ENCODE results near the gene CACNA1H.

DNA sequence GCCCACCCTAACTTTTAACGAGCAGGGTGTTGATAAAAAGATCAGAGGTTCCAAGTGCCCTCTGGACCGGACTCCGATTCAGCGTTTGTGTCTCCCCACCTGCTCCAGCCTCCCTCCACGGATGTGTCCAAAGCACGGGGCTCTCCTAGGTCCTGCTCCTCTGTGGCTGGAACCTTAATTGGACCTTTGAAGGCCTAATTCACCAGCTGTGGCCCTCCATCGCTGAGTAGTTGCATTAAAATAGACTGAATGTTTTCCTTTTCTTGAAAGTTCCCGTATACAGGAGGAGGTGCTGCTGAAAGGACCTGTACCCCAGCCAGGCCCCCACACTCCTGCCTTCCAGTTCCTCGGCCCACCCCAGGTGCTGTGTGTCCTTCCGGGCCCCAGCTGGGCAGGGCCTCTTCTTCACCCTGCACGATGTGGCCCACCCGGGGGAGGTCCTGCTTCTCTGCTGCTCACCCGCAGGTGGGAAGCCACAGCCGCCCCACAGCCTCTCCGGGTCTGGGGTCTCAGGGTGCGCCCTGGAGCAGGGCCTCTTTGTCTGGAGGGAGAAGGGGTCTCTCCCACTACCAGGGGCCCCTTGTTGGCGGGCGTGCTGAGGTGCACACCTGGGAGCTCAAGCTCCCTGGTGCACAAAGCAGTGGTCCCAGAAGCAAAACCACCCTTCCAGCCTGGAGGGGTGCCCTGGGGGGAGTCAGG is 1.3 kb upstream of the CACNA1H start:
- no peak for TF ChIP-seq EZH2 (IDR thresholded peaks at IDR 0.05; ENCODE audit: insufficient read depth, poor library complexity, severe bottlenecking)
- no peak for TF ChIP-seq EZH2phosphoT487 (IDR thresholded peaks at IDR 0.05; ENCODE audit: insufficient read depth, low read depth)

Measured in GM23248 (cell line).